Osteocyte (in vitro differentiated cells): Measurements from ENCODE around the gene DDX56. TPM values are rescaled to one million over a fixed set of nuclear protein-coding genes. Genes with fewer than 3 reads are reported as not detected.

Source experiments
- DNase-seq: peaks from one replicate; pipeline ENCODE4 v3.0.0; 2021; ENCODE audit warnings: mixed read lengths; ENCODE audit not compliant: unreplicated experiment; ENCODE audit errors: extremely low spot score
- H3K27ac Mint-ChIP-seq: one replicate; pipeline ENCODE4 v1.8.0; 2021; ENCODE audit warnings: mild to moderate bottlenecking, mixed read lengths; ENCODE audit not compliant: unreplicated experiment
- H3K27me3 Mint-ChIP-seq: one replicate; pipeline ENCODE4 v1.8.0; 2021; ENCODE audit warnings: mixed read lengths; ENCODE audit not compliant: unreplicated experiment
- H3K36me3 Mint-ChIP-seq: one replicate; pipeline ENCODE4 v1.8.0; 2021; ENCODE audit warnings: mixed read lengths; ENCODE audit not compliant: unreplicated experiment
- H3K4me1 Mint-ChIP-seq: one replicate; pipeline ENCODE4 v1.8.0; 2021; ENCODE audit warnings: mixed read lengths; ENCODE audit not compliant: unreplicated experiment
- H3K4me3 Mint-ChIP-seq: one replicate; pipeline ENCODE4 v1.8.0; 2021; ENCODE audit warnings: mild to moderate bottlenecking, moderate library complexity, mixed read lengths; ENCODE audit not compliant: unreplicated experiment
- H3K9me3 Mint-ChIP-seq: one replicate; pipeline ENCODE4 v1.8.0; 2021; ENCODE audit warnings: mixed read lengths; ENCODE audit not compliant: unreplicated experiment
- CTCF ChIP-seq: fragments of 200-600 bp; sonication (generic); IDR thresholded peaks from 2 replicates; pipeline ENCODE4 v1.5.0; 2021; ENCODE audit warnings: antibody characterized with exemption, mild to moderate bottlenecking, moderate library complexity
- total RNA-seq: library from RNA; stranded (reverse); gene quantifications from 2 replicates; pipeline ENCODE4 v1.2.1, GENCODE V29; 2021

The DDX56 gene
- total RNA-seq, 1 donor from 2014 or later: 67.0 TPM

GRCh38 chr7:44547536-44548231 lies 26.0 kb downstream of the DDX56 start:
- no peak for DNase-seq
- H3K4me3 Mint-ChIP-seq: no peak overlapping the region
- peaks cover 29% of the 10 kb centered on the region for H3K27me3 Mint-ChIP-seq
- H3K9me3 Mint-ChIP-seq: no peaks in the 10 kb centered on the region
- no peaks in the 10 kb centered on the region for H3K36me3 Mint-ChIP-seq
- TF ChIP-seq CTCF: no peak
- H3K27ac Mint-ChIP-seq: peak overlapping the region; percentile 18
- peaks cover 20% of the 10 kb centered on the region for H3K4me1 Mint-ChIP-seq

DNA sequence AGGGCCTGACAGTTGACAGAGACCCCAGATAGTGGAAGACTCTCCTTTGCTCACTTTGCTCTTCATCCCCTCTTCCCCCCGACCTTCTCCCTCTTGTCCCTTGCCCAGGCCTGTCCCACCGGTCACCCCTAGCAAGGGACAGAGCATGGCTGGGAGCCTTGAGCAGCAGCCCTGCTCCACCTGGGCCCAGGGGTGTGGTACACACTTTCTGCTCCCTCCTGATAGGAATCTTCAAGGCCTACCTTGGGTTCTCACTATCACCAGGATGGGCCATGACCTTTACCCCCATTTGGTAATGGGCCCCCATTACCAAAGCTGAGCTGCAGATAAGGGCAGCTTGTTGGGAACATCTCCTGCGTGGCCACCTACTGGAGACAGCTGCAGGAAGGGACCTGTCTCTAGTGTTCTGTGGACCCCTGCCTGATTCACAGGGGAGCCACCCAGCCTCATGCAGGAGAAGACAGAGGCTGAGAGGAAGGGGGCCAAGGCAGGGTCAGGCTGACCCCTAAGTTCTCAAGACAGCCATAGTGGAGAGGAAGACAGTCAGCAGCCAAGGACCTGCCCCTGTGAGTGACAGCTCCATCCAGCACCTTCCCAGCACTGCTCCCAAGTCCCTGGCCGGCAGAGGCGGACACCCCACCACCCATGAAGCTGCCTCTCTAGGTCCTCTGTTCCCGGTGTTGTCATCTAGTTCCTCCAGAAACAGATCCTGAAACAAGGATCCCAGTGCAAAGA lies 31.7 kb downstream of the DDX56 start:
- Mint-ChIP-seq H3K27me3 (peaks cover 12% of the 10 kb centered on the region), H3K36me3 (no peaks in the 10 kb centered on the region), H3K4me1 (peaks cover 4% of the 10 kb centered on the region), H3K4me3 (no peak overlapping the region), H3K9me3 (no peaks in the 10 kb centered on the region), H3K27ac (no peak overlapping the region)
- no peak for DNase-seq
- TF ChIP-seq CTCF: no peak

DNA sequence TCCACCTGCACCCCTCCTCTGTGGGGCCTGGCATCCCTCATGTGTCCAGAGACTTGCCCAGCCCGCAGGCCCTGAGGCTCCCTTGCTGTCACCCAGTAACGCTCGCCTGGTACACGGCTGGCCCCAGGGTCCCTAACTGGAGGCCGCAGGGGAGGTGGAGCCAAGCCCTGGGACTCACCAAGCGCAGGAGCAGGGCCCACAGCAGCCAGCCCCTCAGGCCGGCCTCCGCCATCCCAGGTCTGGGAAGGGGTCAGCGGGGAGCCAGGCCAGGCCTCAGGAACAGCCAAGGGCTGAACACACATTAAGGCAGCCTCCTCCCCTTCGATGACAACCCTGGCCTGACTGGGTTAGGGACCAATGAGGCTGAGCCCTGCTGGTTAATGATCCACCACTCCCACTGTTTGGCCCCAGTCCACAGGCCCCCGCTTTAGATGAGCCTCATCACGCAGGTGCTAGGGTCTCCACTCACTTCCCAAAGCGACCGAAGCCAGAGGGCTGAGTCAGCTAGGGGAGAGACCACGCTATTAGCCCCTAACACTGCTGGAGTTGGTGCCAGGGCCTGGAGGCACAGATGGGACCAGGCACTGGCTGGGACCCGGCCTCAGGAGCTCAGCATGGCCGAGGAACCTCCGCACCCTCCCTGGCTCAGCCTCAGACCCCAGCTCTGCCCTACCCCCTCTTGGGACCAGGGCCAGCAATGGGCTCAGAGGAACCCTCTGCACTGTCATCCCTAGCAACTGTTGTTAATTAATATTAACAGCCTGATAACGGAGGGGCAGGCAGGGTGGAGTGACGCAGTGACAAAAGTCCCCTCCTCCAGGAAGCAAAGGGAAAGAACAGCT lies 32.5 kb downstream of the DDX56 start, which contains the start of gene NPC1L1:
Gene NPC1L1, minus strand, starts transcription at position 303 of the 842 bp plus-strand sequence. Its CDS starts 71 bp downstream, at position 232.
- Mint-ChIP-seq H3K4me1 (no peaks in the 10 kb centered on the region), H3K4me3 (no peak within 1 kb of the TSS), H3K36me3 (no peaks in the 10 kb centered on the region), H3K27me3 (peaks cover 12% of the 10 kb centered on the region), H3K9me3 (no peaks in the 10 kb centered on the region), H3K27ac (no peak within 1 kb of the TSS)
- no peak for DNase-seq
- no peak for TF ChIP-seq CTCF

GRCh38 chr7:44540592-44541027 lies 33.1 kb downstream of the DDX56 start:
- H3K9me3 Mint-ChIP-seq: no peaks in the 10 kb centered on the region
- H3K4me3 Mint-ChIP-seq: no peak overlapping the region
- no peak overlapping the region for H3K27ac Mint-ChIP-seq

More at GRCh38 chr7:44540592-44541027, 33.1 kb downstream of the DDX56 start:
- Mint-ChIP-seq H3K36me3 (no peaks in the 10 kb centered on the region), H3K4me1 (no peaks in the 10 kb centered on the region), H3K27me3 (peaks cover 10% of the 10 kb centered on the region)
- no peak for TF ChIP-seq CTCF
- no peak for DNase-seq
